CD4-positive, alpha-beta T cell (primary cell): ENCODE data around the gene PRAME. TPM values are rescaled to one million over a fixed set of nuclear protein-coding genes. Genes with fewer than 3 reads are reported as not detected.

Source experiments
- ATAC-seq: fragments of 200-7000 bp; cut with Tn5 transposase; one replicate; pipeline ENCODE4 v1.10.0; 2022; ENCODE audit warnings: mild to moderate bottlenecking; ENCODE audit not compliant: poor library complexity
- CTCF ChIA-PET: fragments of 350-600 bp; sonication (Branson Sonifier 250); formaldehyde crosslinking; loops from one replicate; lab custom pipeline; 2021; ENCODE audit warnings: antibody characterized with exemption, inconsistent platforms; lab: Charles Lee
- POLR2A ChIA-PET: fragments of 350-600 bp; sonication (Branson Sonifier 250); formaldehyde crosslinking; loops from one replicate; lab custom pipeline; 2021; ENCODE audit warnings: antibody characterized with exemption, inconsistent platforms; lab: Charles Lee
- DNase-seq, 14 experiments: peaks; one replicate each; pipeline ENCODE4 v3.0.0-alpha.2; 2013 to 2020; ENCODE audit warnings: mixed read lengths in 2 of 14
- H3K27ac ChIP-seq, 2 donors: one replicate each; pipeline versions ENCODE4 v1.5.1 to v1.7.0; 2013; ENCODE audit warnings: low read length in 2 of 2, low read depth in 1 of 2, mild to moderate bottlenecking in 1 of 2
- H3K27me3 ChIP-seq, 2 experiments: 1 replicate in 1 of 2; 2 replicates in 1 of 2; pipeline versions ENCODE4 v1.6.1 to v1.7.0; 2013; ENCODE audit warnings: low read length in 2 of 2, control low read depth in 1 of 2, mild to moderate bottlenecking in 1 of 2, moderate library complexity in 1 of 2; ENCODE audit not compliant: insufficient read depth in 2 of 2, control insufficient read depth in 1 of 2
- H3K36me3 ChIP-seq: one replicate; pipeline ENCODE4 v1.6.1; 2013; ENCODE audit warnings: low read length, control low read depth; ENCODE audit not compliant: insufficient read depth
- H3K4me1 ChIP-seq: one replicate; pipeline ENCODE4 v1.6.1; 2013; ENCODE audit warnings: low read length, control low read depth; ENCODE audit not compliant: insufficient read depth
- H3K4me3 ChIP-seq: one replicate; pipeline ENCODE4 v1.5.1; 2013; ENCODE audit warnings: mild to moderate bottlenecking, low read length, moderate library complexity
- H3K9me3 ChIP-seq, 2 experiments: 1 replicate in 1 of 2; 2 replicates in 1 of 2; pipeline versions ENCODE4 v1.6.1 to v1.7.0; 2013; ENCODE audit warnings: low read length in 2 of 2, mild to moderate bottlenecking in 2 of 2, control low read depth in 1 of 2, moderate library complexity in 1 of 2; ENCODE audit not compliant: control insufficient read depth in 1 of 2, insufficient read depth in 1 of 2
- H3K27ac Mint-ChIP-seq: one replicate; pipeline ENCODE4 v1.8.0; 2020; ENCODE audit warnings: mixed read lengths
- H3K27me3 Mint-ChIP-seq: one replicate; pipeline ENCODE4 v1.8.0; 2021; ENCODE audit warnings: mixed read lengths
- H3K36me3 Mint-ChIP-seq: one replicate; pipeline ENCODE4 v1.8.0; 2021; ENCODE audit warnings: low read depth, mixed read lengths
- H3K4me1 Mint-ChIP-seq: one replicate; pipeline ENCODE4 v1.8.0; 2021; ENCODE audit warnings: low read depth, mixed read lengths
- H3K4me3 Mint-ChIP-seq: one replicate; pipeline ENCODE4 v1.8.0; 2020; ENCODE audit warnings: mild to moderate bottlenecking, mixed read lengths
- H3K9me3 Mint-ChIP-seq: one replicate; pipeline ENCODE4 v1.8.0; 2020; ENCODE audit warnings: mixed read lengths
- intact Hi-C, 2 experiments: fragments of 100-400 bp; cut with DNase I in 1 of 2; cut with micrococcal nuclease in 1 of 2; formaldehyde crosslinking; loops; one replicate each; pipeline versions ENCODE4 v1.15.1 to v1.9.0; 2023 to 2025; cut with DNase I, micrococcal nuclease
- total RNA-seq, 174 experiments: library from RNA in 2 of 174; stranded (reverse) in 2 of 174; gene quantifications; one replicate each; pipeline ENCODE4 v1.2.3 and lab custom pipeline; 2021 to 2026
- TF ChIP-seq, protein P1 (sequence below): fragments of 200-600 bp; IDR thresholded peaks from one replicate; pipeline ENCODE4 v1.8.0; 2022; ENCODE audit warnings: antibody characterized with exemption, mild to moderate bottlenecking

Gene PRAME
- total RNA-seq, 2 experiments from 2014 or later: not detected

DNA sequence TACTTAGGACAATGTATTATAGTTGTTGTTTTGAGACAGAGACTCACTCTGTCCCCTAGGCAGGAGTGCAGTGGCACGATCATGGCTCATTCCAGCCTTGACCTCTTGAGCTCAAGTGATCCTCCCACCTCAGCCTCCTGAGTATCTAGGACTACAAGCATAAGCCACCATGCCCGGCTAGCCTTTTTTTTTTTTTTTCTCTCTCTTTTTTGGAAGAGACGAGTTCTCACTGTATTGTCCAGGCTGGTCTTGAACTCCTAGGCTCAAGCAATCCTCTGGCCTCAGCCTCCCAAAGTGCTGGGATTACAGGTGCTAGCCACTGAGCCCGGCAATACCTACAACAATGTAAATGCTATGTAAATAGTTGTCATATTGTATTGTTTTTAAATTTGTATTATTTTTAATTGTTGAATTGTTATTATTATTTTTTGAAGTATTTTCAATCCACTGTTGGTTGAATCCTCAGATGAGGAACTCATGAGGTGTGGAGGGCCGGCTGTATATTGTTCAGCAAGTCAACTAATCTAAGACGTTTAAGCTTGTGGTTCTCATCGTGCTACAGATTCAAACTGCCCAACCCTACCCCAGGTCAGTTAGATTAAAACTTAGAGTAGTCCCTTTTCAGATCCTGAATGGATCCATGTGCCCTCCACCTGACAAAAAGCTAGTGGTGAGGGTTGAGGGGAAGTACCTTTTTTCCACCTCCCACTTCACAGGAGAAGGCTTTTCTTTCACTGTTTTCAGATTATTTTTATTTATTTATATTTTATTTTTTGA is 27.1 kb downstream of the PRAME start:
- Histone ChIP-seq H3K36me3 (no peaks in the 10 kb centered on the region), H3K4me3 (no peak overlapping the region), H3K27me3 (no peaks in the 10 kb centered on the region), H3K27ac (no peak overlapping the region), H3K4me1 (no peaks in the 10 kb centered on the region), H3K9me3 (no peaks in the 10 kb centered on the region)
- no peak overlapping the region for H3K4me3 Mint-ChIP-seq
- no peak for DNase-seq
- H3K27ac Mint-ChIP-seq: no peak overlapping the region
- ChIA-PET POLR2A (no interaction called here), CTCF (interaction anchor here (0.6 kb wide), 1 partner anchor 48 kb away, joined by 3 read pairs; no protein-coding TSS in a partner anchor)
- ATAC-seq: no peak
- H3K36me3 Mint-ChIP-seq: no peaks in the 10 kb centered on the region
- H3K9me3 Mint-ChIP-seq: no peaks in the 10 kb centered on the region
- peaks cover 11% of the 10 kb centered on the region for H3K27me3 Mint-ChIP-seq
- TF ChIP-seq, protein P1, sequence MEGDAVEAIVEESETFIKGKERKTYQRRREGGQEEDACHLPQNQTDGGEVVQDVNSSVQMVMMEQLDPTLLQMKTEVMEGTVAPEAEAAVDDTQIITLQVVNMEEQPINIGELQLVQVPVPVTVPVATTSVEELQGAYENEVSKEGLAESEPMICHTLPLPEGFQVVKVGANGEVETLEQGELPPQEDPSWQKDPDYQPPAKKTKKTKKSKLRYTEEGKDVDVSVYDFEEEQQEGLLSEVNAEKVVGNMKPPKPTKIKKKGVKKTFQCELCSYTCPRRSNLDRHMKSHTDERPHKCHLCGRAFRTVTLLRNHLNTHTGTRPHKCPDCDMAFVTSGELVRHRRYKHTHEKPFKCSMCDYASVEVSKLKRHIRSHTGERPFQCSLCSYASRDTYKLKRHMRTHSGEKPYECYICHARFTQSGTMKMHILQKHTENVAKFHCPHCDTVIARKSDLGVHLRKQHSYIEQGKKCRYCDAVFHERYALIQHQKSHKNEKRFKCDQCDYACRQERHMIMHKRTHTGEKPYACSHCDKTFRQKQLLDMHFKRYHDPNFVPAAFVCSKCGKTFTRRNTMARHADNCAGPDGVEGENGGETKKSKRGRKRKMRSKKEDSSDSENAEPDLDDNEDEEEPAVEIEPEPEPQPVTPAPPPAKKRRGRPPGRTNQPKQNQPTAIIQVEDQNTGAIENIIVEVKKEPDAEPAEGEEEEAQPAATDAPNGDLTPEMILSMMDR: no peak
- intact Hi-C loops: no loop called here
- H3K4me1 Mint-ChIP-seq: no peaks in the 10 kb centered on the region

DNA sequence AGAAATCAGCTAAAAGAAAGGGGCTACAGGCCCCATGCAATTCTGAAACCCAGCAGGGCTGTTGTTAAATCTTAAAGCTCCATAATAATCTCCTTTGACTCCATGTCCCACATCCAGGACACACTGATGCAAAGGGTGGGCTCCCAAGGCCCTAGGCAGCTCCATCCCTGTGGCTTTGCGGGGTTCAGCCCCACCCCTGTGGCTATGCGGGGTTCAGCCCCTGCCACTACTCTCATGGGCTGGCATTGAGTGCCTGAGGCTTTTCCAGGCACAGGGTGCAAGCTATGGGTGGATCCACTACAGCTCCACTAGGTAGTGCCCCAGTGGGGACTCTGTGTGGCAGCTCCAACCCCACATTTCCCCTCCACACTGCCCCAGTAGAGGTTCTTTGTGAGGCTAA is 30.3 kb downstream of the PRAME start:
- H3K9me3 Mint-ChIP-seq: no peaks in the 10 kb centered on the region
- Histone ChIP-seq H3K36me3 (no peaks in the 10 kb centered on the region), H3K27ac (no peak overlapping the region), H3K27me3 (no peaks in the 10 kb centered on the region), H3K4me3 (no peak overlapping the region), H3K9me3 (no peaks in the 10 kb centered on the region), H3K4me1 (no peaks in the 10 kb centered on the region)
- TF ChIP-seq, protein P1: no peak
- no peaks in the 10 kb centered on the region for H3K36me3 Mint-ChIP-seq
- H3K27me3 Mint-ChIP-seq: peaks cover 17% of the 10 kb centered on the region
- no peak for ATAC-seq
- H3K4me1 Mint-ChIP-seq: no peaks in the 10 kb centered on the region
- intact Hi-C loops: no loop called here
- H3K27ac Mint-ChIP-seq: no peak overlapping the region
- H3K4me3 Mint-ChIP-seq: no peak overlapping the region
- POLR2A ChIA-PET: no interaction called here
- DNase-seq: no peak
- CTCF ChIA-PET: no interaction called here

DNA sequence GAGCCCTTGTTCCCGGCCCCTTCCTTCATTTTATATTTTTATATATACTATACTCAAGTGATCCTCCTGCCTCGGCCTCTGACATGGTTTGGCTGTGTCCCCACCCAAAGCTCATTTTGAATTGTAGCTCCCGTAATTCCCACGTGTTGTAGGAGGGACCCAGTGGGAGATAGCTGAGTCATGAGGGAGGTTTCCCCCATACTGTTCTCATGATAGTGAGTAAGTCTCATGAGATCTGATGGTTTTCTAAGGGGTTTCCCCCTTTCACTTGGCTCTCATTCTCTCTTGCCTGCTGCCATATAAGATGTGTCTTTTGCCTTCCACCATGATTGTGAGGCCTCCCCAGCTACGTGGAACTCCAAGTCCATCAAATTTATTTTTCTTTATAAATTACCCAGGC is 31.8 kb downstream of the PRAME start:
- Mint-ChIP-seq H3K4me3 (no peak overlapping the region), H3K27ac (no peak overlapping the region), H3K9me3 (no peaks in the 10 kb centered on the region), H3K4me1 (no peaks in the 10 kb centered on the region), H3K36me3 (no peaks in the 10 kb centered on the region), H3K27me3 (peaks cover 22% of the 10 kb centered on the region)
- intact Hi-C loops: no loop called here
- H3K4me3 ChIP-seq: no peak overlapping the region
- TF ChIP-seq, protein P1: no peak
- CTCF ChIA-PET: no interaction called here
- H3K36me3 ChIP-seq: no peaks in the 10 kb centered on the region
- no peaks in the 10 kb centered on the region for H3K9me3 ChIP-seq
- POLR2A ChIA-PET: no interaction called here
- no peaks in the 10 kb centered on the region for H3K27me3 ChIP-seq
- ATAC-seq (no peak), DNase-seq (no peak)
- H3K27ac ChIP-seq: no peak overlapping the region
- H3K4me1 ChIP-seq: no peaks in the 10 kb centered on the region
